Naive thymus-derived CD8-positive, alpha-beta T cell (primary cell): ENCODE results near the gene PIK3R1. TPM values are rescaled to one million over a fixed set of nuclear protein-coding genes. Genes with fewer than 3 reads are reported as not detected.

Source experiments
- ATAC-seq, 2 donors: fragments of 150-1000 bp; cut with Tn5 transposase in 1 of 2; sonication (Bioruptor Pico), chemical (Tn5 transposase) in 1 of 2; 1 replicate in 1 of 2; 2 replicates in 1 of 2; pipeline ENCODE4 v1.10.0; 2021; ENCODE audit warnings: mild to moderate bottlenecking in 2 of 2, moderate library complexity in 2 of 2
- POLR2A ChIA-PET: fragments of 350-600 bp; sonication (Branson Sonifier 250); formaldehyde crosslinking; loops from one replicate; lab custom pipeline; 2021; ENCODE audit warnings: antibody characterized with exemption; lab: Charles Lee
- DNase-seq, 10 donors: peaks; one replicate each; pipeline versions ENCODE4 v3.0.0 to v3.0.0-alpha.2; 2020 to 2022
- H3K27ac Mint-ChIP-seq, 10 donors: one replicate each; pipeline ENCODE4 v1.8.0; 2020 to 2022; ENCODE audit warnings: mild to moderate bottlenecking in 10 of 10, mixed read lengths in 10 of 10, moderate library complexity in 4 of 10, inconsistent platforms in 1 of 10
- H3K27me3 Mint-ChIP-seq, 5 donors: one replicate each; pipeline ENCODE4 v1.8.0; 2021 to 2022; ENCODE audit warnings: mixed read lengths in 5 of 5
- H3K36me3 Mint-ChIP-seq, 3 donors: one replicate each; pipeline ENCODE4 v1.8.0; 2020 to 2022; ENCODE audit warnings: mixed read lengths in 3 of 3, mild to moderate bottlenecking in 2 of 3, inconsistent platforms in 1 of 3
- H3K4me1 Mint-ChIP-seq, 4 donors: one replicate each; pipeline ENCODE4 v1.8.0; 2021 to 2022; ENCODE audit warnings: mixed read lengths in 4 of 4
- H3K4me3 Mint-ChIP-seq, 10 donors: one replicate each; pipeline ENCODE4 v1.8.0; 2020 to 2022; ENCODE audit warnings: mild to moderate bottlenecking in 10 of 10, mixed read lengths in 10 of 10, moderate library complexity in 6 of 10, inconsistent platforms in 1 of 10
- H3K9me3 Mint-ChIP-seq, 9 donors: one replicate each; pipeline ENCODE4 v1.8.0; 2020 to 2022; ENCODE audit warnings: mixed read lengths in 9 of 9, mild to moderate bottlenecking in 3 of 9, inconsistent platforms in 1 of 9, moderate library complexity in 1 of 9
- polyA plus RNA-seq, 3 donors: library from polyadenylated mRNA; unstranded; fragments of 300-500 nt; fragmentation: Illumina TruSeq; gene quantifications; one replicate each; pipeline ENCODE4 v1.2.3, GENCODE V29; 2021
- total RNA-seq, 8 experiments: library from RNA in 2 of 8; stranded (reverse) in 2 of 8; gene quantifications; one replicate each; pipeline ENCODE4 v1.2.3 and lab custom pipeline; 2021 to 2026

Gene PIK3R1
- total and polyA plus RNA-seq, 5 experiments from 2014 or later = 69.1 to 98.3 (median 91.4) TPM

DNA sequence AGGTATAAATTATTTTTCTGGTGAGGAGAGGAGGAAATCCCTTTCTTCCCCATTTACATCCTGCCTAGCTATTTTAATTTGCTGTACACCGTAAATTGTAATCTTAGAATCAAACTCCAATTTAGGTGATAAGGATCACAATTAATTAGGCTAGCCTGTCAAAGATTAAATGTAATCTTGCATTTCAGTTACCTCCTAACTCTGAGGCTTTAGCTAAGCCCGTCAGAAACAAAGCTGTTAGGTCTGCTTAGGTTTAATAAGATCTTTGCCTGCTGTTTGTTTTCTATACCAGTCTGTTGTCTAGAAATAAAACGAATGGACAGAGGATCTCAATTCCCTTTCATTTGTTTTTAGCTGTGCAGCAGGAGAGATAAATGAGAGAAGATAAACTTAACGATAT, 51.5 kb downstream of the PIK3R1 start:
- peaks cover 0 to 3% (median 0%) of the 10 kb centered on the region in 3 donors for H3K36me3 Mint-ChIP-seq
- H3K4me3 Mint-ChIP-seq = peak overlapping the region in 5 of 10 donors; percentile 13 to 41 (median 29)
- no peaks in the 10 kb centered on the region for H3K27me3 Mint-ChIP-seq
- POLR2A ChIA-PET = interaction anchor here (1.1 to 3.0 kb wide), 2 partner anchors 11 to 52 kb away, joined by 3 to 9 read pairs; partner anchors contain the start of gene PIK3R1
- peaks cover 32 to 91% (median 78%) of the 10 kb centered on the region in 4 donors for H3K4me1 Mint-ChIP-seq
- H3K9me3 Mint-ChIP-seq = no peaks in the 10 kb centered on the region
- ATAC-seq (no peak), DNase-seq (no peak)
- peak overlapping the region in 8 of 10 donors; percentile 23 to 84 (median 68) for H3K27ac Mint-ChIP-seq

DNA sequence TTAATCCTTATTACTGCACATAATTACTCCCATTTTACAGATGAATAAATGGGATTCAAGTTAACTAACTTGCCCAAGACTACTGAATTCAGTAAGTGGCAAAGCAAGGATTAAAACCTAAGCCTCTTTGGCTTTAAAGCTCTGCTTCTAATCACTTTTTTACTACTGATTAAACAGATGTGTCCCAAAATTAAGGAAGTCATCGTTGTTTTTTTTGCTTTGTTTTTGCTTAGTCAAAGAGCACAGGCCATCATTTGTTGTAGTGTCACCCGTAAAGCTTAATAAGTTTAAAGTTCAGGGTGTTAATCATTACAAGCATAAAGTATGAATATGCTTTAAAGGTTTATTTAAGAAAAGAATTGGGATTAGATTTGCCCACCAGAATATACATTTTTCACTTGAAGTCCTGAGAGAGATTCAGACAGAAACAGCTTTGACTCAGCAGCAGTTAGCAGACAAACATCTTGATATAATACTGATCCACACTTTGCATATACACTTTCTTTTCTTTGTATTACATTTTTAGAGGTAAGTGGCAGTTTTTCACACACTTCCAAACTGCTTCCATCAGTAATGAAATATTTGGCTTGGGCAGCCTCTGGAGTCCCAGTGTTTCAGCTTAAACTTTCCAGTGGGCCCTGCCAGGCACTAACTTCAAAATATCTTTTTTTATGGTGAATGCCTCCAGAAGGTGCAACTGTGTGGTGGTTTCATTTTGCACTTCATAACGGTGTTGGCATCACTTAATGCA, 52.7 kb downstream of the PIK3R1 start:
- Mint-ChIP-seq H3K4me3 (peak overlapping the region in 9 of 10 donors; percentile 22 to 67 (median 43)), H3K27ac (peak overlapping the region in 9 of 10 donors; percentile 53 to 91 (median 74)), H3K36me3 (peaks cover 0 to 5% (median 0%) of the 10 kb centered on the region in 3 donors), H3K9me3 (no peaks in the 10 kb centered on the region), H3K27me3 (no peaks in the 10 kb centered on the region), H3K4me1 (peaks cover 33 to 93% (median 83%) of the 10 kb centered on the region in 4 donors)
- DNase-seq (no peak), ATAC-seq (peak in 1 of 2 donors; percentile 37)
- POLR2A ChIA-PET = interaction anchor here (0.6 to 3.0 kb wide), 4 partner anchors 12 to 62 kb away, joined by 3 to 9 read pairs (median 4); partner anchors contain the start of gene PIK3R1

DNA sequence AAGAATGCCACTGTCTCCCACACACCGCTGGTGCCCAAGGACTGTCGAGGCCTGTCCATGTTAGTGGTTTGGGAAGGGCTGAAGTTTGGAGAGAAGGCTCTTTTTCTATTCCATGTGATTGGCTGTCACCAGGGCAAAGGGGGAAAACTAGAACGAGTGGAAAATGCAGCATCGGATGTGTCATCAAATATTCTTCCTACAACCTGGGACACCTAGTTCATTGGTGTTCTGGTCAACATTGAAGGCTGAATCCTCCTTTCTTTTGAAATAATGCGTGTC, 53.2 kb downstream of the PIK3R1 start:
- peaks cover 0 to 9% (median 0%) of the 10 kb centered on the region in 3 donors for H3K36me3 Mint-ChIP-seq
- peak overlapping the region in 9 of 10 donors; percentile 53 to 91 (median 75) for H3K27ac Mint-ChIP-seq
- H3K9me3 Mint-ChIP-seq = no peaks in the 10 kb centered on the region
- no peak for DNase-seq
- H3K4me3 Mint-ChIP-seq = peak overlapping the region in 9 of 10 donors; percentile 16 to 67 (median 43)
- POLR2A ChIA-PET = interaction anchor here (0.6 to 1.2 kb wide), 2 partner anchors 11 to 63 kb away, joined by 3 to 6 read pairs; no protein-coding TSS in a partner anchor
- H3K27me3 Mint-ChIP-seq = no peaks in the 10 kb centered on the region
- ATAC-seq = no peak
- H3K4me1 Mint-ChIP-seq = peaks cover 35 to 90% (median 83%) of the 10 kb centered on the region in 4 donors

DNA sequence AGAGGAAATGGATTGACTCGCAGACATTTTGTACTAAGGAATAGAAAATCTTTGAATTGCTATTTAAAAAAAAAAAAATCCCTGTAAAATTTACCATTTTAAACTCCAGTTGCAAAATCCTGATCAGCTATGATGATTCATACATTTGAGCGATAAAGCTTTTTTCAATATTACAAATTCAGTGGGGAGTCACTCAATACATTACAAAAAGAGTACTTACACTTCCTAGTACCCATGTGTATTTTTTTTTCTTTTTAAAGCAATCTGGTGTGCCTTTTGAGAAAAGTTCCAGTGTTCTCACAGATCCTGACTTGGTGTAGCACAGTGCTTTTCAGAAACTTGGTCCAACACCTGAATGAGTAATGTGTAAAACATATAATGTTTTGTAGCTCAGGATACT, 54.3 kb downstream of the PIK3R1 start:
- Mint-ChIP-seq H3K4me3 (peak overlapping the region in 1 of 10 donors; percentile 4), H3K27ac (peak overlapping the region in 3 of 10 donors; percentile 50 to 84 (median 67))

DNA sequence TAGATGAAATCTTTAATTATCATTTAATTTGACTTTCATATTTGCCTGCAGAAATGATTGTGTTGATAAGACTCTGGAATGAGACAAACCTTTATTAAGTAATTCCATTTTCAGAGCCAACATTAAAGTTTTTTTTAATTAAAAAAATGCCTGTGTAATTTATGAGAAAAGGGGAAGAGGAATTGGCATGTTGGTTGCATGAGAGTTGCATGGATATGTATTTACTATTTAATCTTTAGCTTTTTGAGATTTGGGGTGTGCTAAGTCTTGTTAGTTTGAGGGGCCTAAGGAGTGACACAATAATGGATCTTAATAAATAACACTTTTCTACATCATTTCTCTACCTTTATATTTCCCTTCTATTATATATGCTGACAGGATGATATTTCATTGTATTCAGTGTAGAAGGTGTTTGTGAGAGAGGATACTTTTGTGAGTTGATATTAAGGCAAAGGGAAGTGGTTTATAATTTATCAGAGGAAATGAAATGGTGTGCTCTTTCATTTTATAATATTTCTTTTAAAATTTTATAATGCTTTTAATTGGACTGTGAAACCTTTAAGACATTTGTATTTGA, 54.9 kb downstream of the PIK3R1 start:
- H3K4me1 Mint-ChIP-seq = peaks cover 33 to 90% (median 80%) of the 10 kb centered on the region in 4 donors
- DNase-seq (no peak), ATAC-seq (no peak)
- POLR2A ChIA-PET = interaction anchor here (1.1 to 1.5 kb wide), 3 partner anchors 9 to 54 kb away, joined by 3 to 5 read pairs (median 4); no protein-coding TSS in a partner anchor
- H3K36me3 Mint-ChIP-seq = peaks cover 0 to 25% (median 7%) of the 10 kb centered on the region in 3 donors
- H3K9me3 Mint-ChIP-seq = no peaks in the 10 kb centered on the region
- no peaks in the 10 kb centered on the region for H3K27me3 Mint-ChIP-seq
- peak overlapping the region in 4 of 10 donors; percentile 5 to 43 (median 14) for H3K4me3 Mint-ChIP-seq
- peak overlapping the region in 6 of 10 donors; percentile 4 to 84 (median 62) for H3K27ac Mint-ChIP-seq

More for the DNA sequence above, 54.3 kb downstream of the PIK3R1 start:
- ATAC-seq (no peak), DNase-seq (no peak)
- Mint-ChIP-seq H3K36me3 (peaks cover 0 to 19% (median 2%) of the 10 kb centered on the region in 3 donors), H3K9me3 (no peaks in the 10 kb centered on the region), H3K27me3 (no peaks in the 10 kb centered on the region), H3K4me1 (peaks cover 33 to 90% (median 80%) of the 10 kb centered on the region in 4 donors)
- POLR2A ChIA-PET = interaction anchor here (1.2 to 1.5 kb wide), 3 partner anchors 12 to 53 kb away, joined by 3 to 5 read pairs (median 4); no protein-coding TSS in a partner anchor

DNA sequence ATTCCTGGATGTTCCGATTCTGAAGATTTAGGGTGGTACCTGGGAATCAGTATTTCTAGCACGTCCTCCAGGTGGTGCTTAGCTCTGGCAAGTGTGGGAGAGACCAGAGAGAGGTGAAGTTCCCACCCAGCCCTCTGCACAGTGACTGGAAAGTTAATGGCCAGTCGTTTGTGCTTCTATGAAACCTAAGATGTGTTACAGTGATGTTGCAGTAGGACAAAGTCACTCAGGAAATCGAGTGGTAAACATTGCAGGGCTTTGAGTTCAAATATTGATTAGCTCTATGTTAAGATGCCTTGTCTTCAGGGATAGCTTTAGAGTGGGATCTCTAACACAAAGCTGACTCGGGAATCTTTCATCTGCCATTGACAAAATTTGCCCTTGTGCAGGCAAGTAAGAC, 55.6 kb downstream of the PIK3R1 start:
- peaks cover 0 to 29% (median 10%) of the 10 kb centered on the region in 3 donors for H3K36me3 Mint-ChIP-seq
- peak overlapping the region in 7 of 10 donors; percentile 26 to 84 (median 31) for H3K27ac Mint-ChIP-seq
- H3K27me3 Mint-ChIP-seq = no peaks in the 10 kb centered on the region
- DNase-seq (no peak), ATAC-seq (no peak)
- no peaks in the 10 kb centered on the region for H3K9me3 Mint-ChIP-seq
- peak overlapping the region in 3 of 10 donors; percentile 3 to 18 (median 9) for H3K4me3 Mint-ChIP-seq
- POLR2A ChIA-PET = interaction anchor here (1.1 to 1.6 kb wide), 3 partner anchors 10 to 55 kb away, joined by 3 to 4 read pairs (median 4); partner anchors contain the start of gene PIK3R1
- H3K4me1 Mint-ChIP-seq = peaks cover 31 to 90% (median 79%) of the 10 kb centered on the region in 4 donors

DNA sequence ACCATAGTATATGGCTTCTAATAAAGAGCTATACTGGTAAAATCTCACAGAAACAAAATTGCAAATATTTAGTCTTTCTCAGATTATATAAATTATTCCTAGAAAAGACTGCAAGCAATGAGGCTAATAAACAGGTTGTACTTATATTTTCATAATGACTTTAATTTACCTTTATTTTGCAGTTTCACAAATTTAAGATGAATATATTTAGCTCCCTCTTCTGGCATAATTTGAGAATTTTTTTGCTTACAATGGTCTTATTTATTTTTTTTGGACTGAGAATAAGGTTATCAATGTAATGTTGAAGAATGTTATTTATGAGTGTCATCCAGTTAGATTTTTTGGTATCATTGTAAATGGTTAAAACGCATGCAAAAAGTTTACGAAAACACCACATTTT, 56.7 kb downstream of the PIK3R1 start:
- peaks cover 0 to 38% (median 11%) of the 10 kb centered on the region in 3 donors for H3K36me3 Mint-ChIP-seq
- H3K9me3 Mint-ChIP-seq = no peaks in the 10 kb centered on the region
- no peaks in the 10 kb centered on the region for H3K27me3 Mint-ChIP-seq
- H3K4me1 Mint-ChIP-seq = peaks cover 29 to 84% (median 77%) of the 10 kb centered on the region in 4 donors
- ATAC-seq = no peak
- no peak overlapping the region for H3K4me3 Mint-ChIP-seq
- H3K27ac Mint-ChIP-seq = peak overlapping the region in 8 of 10 donors; percentile 3 to 90 (median 69)
- POLR2A ChIA-PET = interaction anchor here (0.6 to 1.6 kb wide), 6 partner anchors 14 to 1011 kb away, joined by 3 to 6 read pairs (median 4); partner anchors contain the start of gene PIK3R1
- peak in 2 of 10 donors; percentile 44 to 45 for DNase-seq

DNA sequence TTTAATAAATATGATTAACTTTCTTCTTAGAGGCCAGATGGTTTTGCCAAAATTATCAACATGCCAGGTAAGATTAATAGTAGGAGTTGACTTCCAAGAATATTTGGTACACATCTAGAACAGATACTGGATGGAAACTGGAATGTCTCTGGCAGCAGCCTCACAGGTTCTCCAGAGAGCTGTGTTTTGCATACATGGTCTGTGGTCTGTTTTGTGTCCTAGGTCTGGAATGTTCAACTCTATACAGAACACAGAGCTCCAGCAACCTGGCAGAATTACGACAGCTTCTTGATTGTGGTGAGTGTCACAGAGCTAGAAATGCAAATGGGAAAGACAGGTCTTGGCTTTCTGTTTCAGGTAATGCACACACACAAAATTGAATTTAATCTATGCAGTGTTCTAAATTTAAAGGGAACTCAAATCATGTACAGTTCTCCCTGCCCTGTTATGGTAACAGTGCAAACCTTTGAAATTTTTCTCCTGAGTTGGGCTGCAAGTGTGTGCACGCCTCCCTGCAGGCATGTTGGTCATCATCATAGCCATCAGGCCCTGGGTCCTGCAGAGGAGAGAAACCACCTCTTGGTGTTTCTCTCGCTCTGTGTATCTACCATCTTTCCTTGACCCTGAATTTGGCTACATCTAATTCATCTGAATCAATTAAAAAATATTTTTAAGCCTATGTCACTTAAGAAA, 58.3 kb downstream of the PIK3R1 start:
- Mint-ChIP-seq H3K27me3 (no peaks in the 10 kb centered on the region), H3K9me3 (no peaks in the 10 kb centered on the region), H3K27ac (peak overlapping the region; percentile 41 to 94 (median 90)), H3K4me3 (peak overlapping the region in 1 of 10 donors; percentile 7), H3K36me3 (peaks cover 0 to 49% (median 16%) of the 10 kb centered on the region in 3 donors), H3K4me1 (peaks cover 32 to 83% (median 75%) of the 10 kb centered on the region in 4 donors)
- ATAC-seq (no peak), DNase-seq (no peak)
- POLR2A ChIA-PET = interaction anchor here (0.6 to 1.4 kb wide), 2 partner anchors 14 to 1161 kb away, joined by 3 read pairs; no protein-coding TSS in a partner anchor

DNA sequence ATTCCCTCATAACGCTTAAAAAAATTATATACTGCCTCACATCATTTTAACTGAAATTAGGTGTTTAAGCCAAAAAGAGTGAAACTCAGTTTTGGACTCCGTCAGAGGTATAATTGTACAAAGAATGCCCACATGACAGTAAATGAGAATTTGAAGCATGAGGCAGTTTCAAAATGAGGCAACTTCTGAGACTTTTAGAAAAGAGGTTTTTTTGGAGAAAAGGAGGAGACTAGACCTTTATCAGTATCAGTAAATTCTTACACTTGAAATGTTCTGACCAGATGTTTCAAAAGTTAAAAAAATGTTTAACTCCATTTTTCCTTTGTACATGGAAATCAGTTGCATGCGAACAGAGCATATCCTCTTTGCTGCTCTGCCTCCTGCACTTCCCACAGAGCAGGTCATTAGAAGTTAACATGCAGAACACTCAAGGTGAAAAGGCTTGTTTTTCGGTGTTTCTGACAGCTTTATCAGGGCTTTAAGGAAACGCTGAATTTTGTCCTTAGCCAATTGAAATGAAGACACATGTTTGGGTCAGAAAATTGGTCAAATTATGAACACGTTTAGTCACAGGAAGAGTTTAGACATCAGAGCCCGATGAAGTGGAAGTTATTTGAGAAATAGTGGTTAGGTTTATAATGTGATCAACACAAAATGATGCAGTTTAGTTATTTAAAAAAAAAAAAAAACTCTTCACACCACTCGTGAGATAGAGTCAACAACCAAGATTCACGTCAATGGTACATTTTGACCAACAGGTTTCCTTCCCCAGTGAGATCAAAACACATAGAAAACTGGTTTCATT, 59.5 kb downstream of the PIK3R1 start:
- Mint-ChIP-seq H3K27me3 (no peaks in the 10 kb centered on the region), H3K4me3 (peak overlapping the region in 5 of 10 donors; percentile 15 to 54 (median 37)), H3K36me3 (peaks cover 0 to 55% (median 21%) of the 10 kb centered on the region in 3 donors), H3K4me1 (peaks cover 36 to 88% (median 78%) of the 10 kb centered on the region in 4 donors), H3K9me3 (no peaks in the 10 kb centered on the region), H3K27ac (peak overlapping the region; percentile 83 to 94 (median 90))
- DNase-seq = peak in 4 of 10 donors; percentile 20 to 61 (median 42)
- POLR2A ChIA-PET = no interaction called here
- ATAC-seq = peak in 1 of 2 donors; percentile 44

DNA sequence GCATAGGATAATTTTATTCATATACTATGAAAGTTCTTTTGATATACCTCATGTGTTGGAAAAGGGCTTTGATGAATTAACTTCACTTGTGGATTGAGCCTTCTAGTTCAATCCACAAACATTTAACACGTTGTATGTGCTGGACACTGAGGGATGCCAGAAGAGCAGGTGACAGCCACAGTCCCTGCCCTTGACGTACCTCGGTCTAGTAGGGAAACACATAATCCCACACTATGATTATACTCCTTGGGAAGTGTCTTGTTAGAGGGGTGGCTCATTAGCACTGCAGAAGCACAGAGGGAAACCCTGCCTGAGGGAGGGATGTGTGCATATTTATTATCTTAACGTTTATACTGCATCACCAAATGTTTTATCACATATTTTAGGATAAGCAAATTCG, 61.2 kb downstream of the PIK3R1 start:
- DNase-seq (no peak), ATAC-seq (no peak)
- Mint-ChIP-seq H3K4me1 (peaks cover 30 to 80% (median 75%) of the 10 kb centered on the region in 4 donors), H3K4me3 (peak overlapping the region in 1 of 10 donors; percentile 2), H3K27ac (peak overlapping the region; percentile 29 to 97 (median 88)), H3K36me3 (peaks cover 0 to 60% (median 27%) of the 10 kb centered on the region in 3 donors), H3K27me3 (no peaks in the 10 kb centered on the region), H3K9me3 (no peaks in the 10 kb centered on the region)
- POLR2A ChIA-PET = no interaction called here

DNA sequence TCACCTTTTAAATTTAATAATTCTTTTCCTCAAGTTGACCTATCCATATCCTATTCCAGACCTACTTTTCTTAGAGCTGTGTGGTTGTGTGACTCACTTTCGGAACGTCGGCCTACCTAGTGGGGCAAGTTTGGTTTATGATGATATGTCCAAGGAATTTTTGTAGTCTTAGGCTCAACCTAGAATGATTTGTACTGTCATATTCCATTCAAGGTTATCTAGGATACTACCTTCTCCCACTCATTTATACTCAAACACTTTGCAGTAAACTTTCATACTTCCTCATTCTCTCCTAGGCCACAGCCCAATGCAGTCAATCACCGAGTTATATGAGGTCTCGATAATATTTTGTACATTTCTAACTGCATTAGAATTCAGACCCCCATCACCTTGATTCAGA, 61.9 kb downstream of the PIK3R1 start:
- peaks cover 34 to 84% (median 75%) of the 10 kb centered on the region in 4 donors for H3K4me1 Mint-ChIP-seq
- no peaks in the 10 kb centered on the region for H3K27me3 Mint-ChIP-seq
- no peak for DNase-seq
- no peak overlapping the region for H3K4me3 Mint-ChIP-seq
- POLR2A ChIA-PET = no interaction called here
- H3K27ac Mint-ChIP-seq = peak overlapping the region; percentile 73 to 97 (median 92)
- no peak for ATAC-seq
- peaks cover 0 to 67% (median 34%) of the 10 kb centered on the region in 3 donors for H3K36me3 Mint-ChIP-seq
- no peaks in the 10 kb centered on the region for H3K9me3 Mint-ChIP-seq
